Ascending aorta (tissue), 2 donors: ENCODE results near the gene NOM1. TPM values are rescaled to one million over a fixed set of nuclear protein-coding genes. Genes with fewer than 3 reads are reported as not detected.

Experiments used
- DNase-seq, 2 donors: peaks; one replicate each; pipeline ENCODE4 v3.0.0-alpha.2; 2019; ENCODE audit warnings: low spot score in 2 of 2
- H3K27ac ChIP-seq, 2 donors: fragments of 200-600 bp; sonication (generic); one replicate each; pipeline ENCODE4 v1.5.1; 2016 to 2017; ENCODE audit warnings: mild to moderate bottlenecking in 1 of 2
- H3K27me3 ChIP-seq: fragments of 200-600 bp; sonication (generic); one replicate; pipeline ENCODE4 v1.5.1; 2017
- H3K36me3 ChIP-seq, 2 donors: fragments of 200-600 bp; sonication (generic); one replicate each; pipeline ENCODE4 v1.5.1; 2016
- H3K4me1 ChIP-seq, 2 donors: fragments of 200-600 bp; sonication (generic); one replicate each; pipeline ENCODE4 v1.5.1; 2016 to 2017; ENCODE audit warnings: mild to moderate bottlenecking in 1 of 2
- H3K4me3 ChIP-seq, 2 donors: fragments of 200-600 bp; sonication (generic); one replicate each; pipeline ENCODE4 v1.5.1; 2016 to 2017; ENCODE audit warnings: mild to moderate bottlenecking in 1 of 2
- H3K9me3 ChIP-seq, 2 donors: fragments of 200-600 bp; sonication (generic); one replicate each; pipeline ENCODE4 v1.5.1; 2016
- CTCF ChIP-seq, 3 experiments: fragments of 200-600 bp in 2 of 3; fragments of 450-650 bp in 1 of 3; sonication (generic) in 2 of 3; IDR thresholded peaks; one replicate each; pipeline ENCODE4 v1.5.1; 2016 to 2019; ENCODE audit warnings: antibody characterized with exemption in 3 of 3, mild to moderate bottlenecking in 1 of 3, moderate library complexity in 1 of 3
- intact Hi-C: fragments of 100-400 bp; cut with DNase I; formaldehyde crosslinking; loops from one replicate; pipeline ENCODE4 v1.15.1; 2023
- total RNA-seq: library from RNA; depleted of rRNA; stranded (reverse); fragments of >200 nt; gene quantifications from one replicate; pipeline ENCODE4 v1.1.0, GENCODE V29; 2016

NOM1 gene
- total RNA-seq, 1 donor from 2014 or later = 16.1 TPM

GRCh38 chr7:157005456-157006204 lies 56.1 kb downstream of the NOM1 start:
- H3K9me3 ChIP-seq = no peaks in the 10 kb centered on the region
- H3K27me3 ChIP-seq = peaks cover 38% of the 10 kb centered on the region
- intact Hi-C loops = no loop called here
- peak overlapping the region in 1 of 2 donors; percentile 21 for H3K4me3 ChIP-seq
- H3K4me1 ChIP-seq = peaks cover 3% of the 10 kb centered on the region in 2 donors
- no peak overlapping the region for H3K27ac ChIP-seq
- H3K36me3 ChIP-seq = no peaks in the 10 kb centered on the region
- no peak for TF ChIP-seq CTCF (IDR thresholded peaks at IDR 0.05)
- no peak for DNase-seq

GRCh38 chr7:157006205-157006747 lies 56.8 kb downstream of the NOM1 start:
- DNase-seq = no peak
- no peaks in the 10 kb centered on the region for H3K36me3 ChIP-seq
- H3K27ac ChIP-seq = no peak overlapping the region
- TF ChIP-seq CTCF (IDR thresholded peaks at IDR 0.05) = no peak
- H3K9me3 ChIP-seq = no peaks in the 10 kb centered on the region
- H3K27me3 ChIP-seq = peaks cover 33% of the 10 kb centered on the region
- peaks cover 3 to 5% of the 10 kb centered on the region in 2 donors for H3K4me1 ChIP-seq
- intact Hi-C loops = no loop called here
- H3K4me3 ChIP-seq = no peak overlapping the region

GRCh38 chr7:157006829-157007469 lies 57.4 kb downstream of the NOM1 start:
- intact Hi-C loops = no loop called here
- no peak for DNase-seq
- no peaks in the 10 kb centered on the region for H3K9me3 ChIP-seq
- no peaks in the 10 kb centered on the region for H3K36me3 ChIP-seq
- TF ChIP-seq CTCF (IDR thresholded peaks at IDR 0.05) = no peak
- H3K4me1 ChIP-seq = peaks cover 3 to 5% of the 10 kb centered on the region in 2 donors
- no peak overlapping the region for H3K27ac ChIP-seq
- peaks cover 33% of the 10 kb centered on the region for H3K27me3 ChIP-seq
- H3K4me3 ChIP-seq = no peak overlapping the region

DNA sequence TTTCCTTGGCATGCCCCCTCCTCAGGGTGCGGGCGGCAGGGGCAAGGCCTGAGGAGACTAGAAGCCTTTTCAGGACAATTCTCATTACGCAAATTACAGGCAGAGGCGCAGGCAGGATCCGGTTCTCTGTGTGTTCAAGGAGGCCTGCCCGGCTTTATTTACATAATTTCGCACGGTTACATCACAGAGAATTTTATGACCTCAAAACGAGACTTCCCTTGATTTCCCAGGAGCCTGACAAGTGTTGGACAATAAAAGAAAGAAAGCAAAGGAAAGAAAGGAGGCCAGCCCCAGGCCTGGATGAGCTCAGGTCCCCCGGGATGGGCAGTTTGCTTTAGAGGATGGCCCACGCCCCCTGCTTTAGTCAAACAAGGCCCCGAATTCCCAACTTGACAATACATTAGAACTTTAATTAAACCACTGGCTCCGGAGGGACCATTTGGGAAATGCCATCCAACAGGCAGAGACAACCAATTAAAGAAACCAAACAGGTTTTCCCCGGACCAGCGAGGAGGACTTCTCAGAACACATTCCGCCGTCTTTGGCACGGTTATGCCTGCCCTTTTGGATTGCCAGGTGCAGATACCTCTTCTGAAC lies 58.1 kb downstream of the NOM1 start:
- peaks cover 33% of the 10 kb centered on the region for H3K27me3 ChIP-seq
- DNase-seq = no peak
- H3K4me3 ChIP-seq = no peak overlapping the region
- no peaks in the 10 kb centered on the region for H3K36me3 ChIP-seq
- no peak for TF ChIP-seq CTCF (IDR thresholded peaks at IDR 0.05)
- no peaks in the 10 kb centered on the region for H3K9me3 ChIP-seq
- peaks cover 3 to 5% of the 10 kb centered on the region in 2 donors for H3K4me1 ChIP-seq
- intact Hi-C loops = no loop called here
- no peak overlapping the region for H3K27ac ChIP-seq

GRCh38 chr7:157008206-157009169 lies 59.0 kb downstream of the NOM1 start:
- Histone ChIP-seq H3K4me1 (peaks cover 2 to 3% of the 10 kb centered on the region in 2 donors), H3K4me3 (no peak overlapping the region), H3K9me3 (no peaks in the 10 kb centered on the region), H3K27ac (no peak overlapping the region), H3K27me3 (peaks cover 32% of the 10 kb centered on the region), H3K36me3 (no peaks in the 10 kb centered on the region)
- DNase-seq = no peak
- no peak for TF ChIP-seq CTCF (IDR thresholded peaks at IDR 0.05)
- intact Hi-C loops = no loop called here
